ENCODE data around the gene PTPRG.

GRCh38 chr3:61688307-61688984 lies 127.1 kb downstream of the PTPRG start:
- no peak for TF ChIP-seq POLR2A (IDR thresholded peaks at IDR 0.05; ENCODE audit: low read depth, low read length)
- no peak for TF ChIP-seq POLR2AphosphoS5 (IDR thresholded peaks at IDR 0.05; ENCODE audit: low read depth, low read length)
